NCI-H146 (cell line): Measurements from ENCODE around the gene LRRN4.

ENCODE experiments used
- DNase-seq: peaks from one replicate; lab custom pipeline; 2025; lab: John Stamatoyannopoulos, UW

Gene LRRN4

GRCh38 chr20:6030453-6031080, 23.3 kb downstream of the LRRN4 start:
- DNase-seq, result no peak

GRCh38 chr20:6029538-6029937, 24.3 kb downstream of the LRRN4 start:
- no peak for DNase-seq

GRCh38 chr20:6028818-6029217, 25.0 kb downstream of the LRRN4 start:
- no peak for DNase-seq

- DNase-seq, result no peak
Observed at GRCh38 chr20:6026051-6026450, 27.8 kb downstream of the LRRN4 start.

GRCh38 chr20:6024768-6025167, 29.1 kb downstream of the LRRN4 start:
- DNase-seq, result no peak

GRCh38 chr20:6017880-6018279, 36.0 kb downstream of the LRRN4 start:
- DNase-seq, result no peak

GRCh38 chr20:6017467-6017866, 36.4 kb downstream of the LRRN4 start:
- DNase-seq, result no peak

- no peak for DNase-seq
Observed at GRCh38 chr20:6014957-6015356, 38.9 kb downstream of the LRRN4 start.

GRCh38 chr20:6014017-6014416, 39.8 kb downstream of the LRRN4 start:
- DNase-seq, result no peak

GRCh38 chr20:6012179-6012578, 41.7 kb downstream of the LRRN4 start:
- DNase-seq, result no peak

GRCh38 chr20:6008254-6008653, 45.6 kb downstream of the LRRN4 start:
- DNase-seq, result no peak

DNA sequence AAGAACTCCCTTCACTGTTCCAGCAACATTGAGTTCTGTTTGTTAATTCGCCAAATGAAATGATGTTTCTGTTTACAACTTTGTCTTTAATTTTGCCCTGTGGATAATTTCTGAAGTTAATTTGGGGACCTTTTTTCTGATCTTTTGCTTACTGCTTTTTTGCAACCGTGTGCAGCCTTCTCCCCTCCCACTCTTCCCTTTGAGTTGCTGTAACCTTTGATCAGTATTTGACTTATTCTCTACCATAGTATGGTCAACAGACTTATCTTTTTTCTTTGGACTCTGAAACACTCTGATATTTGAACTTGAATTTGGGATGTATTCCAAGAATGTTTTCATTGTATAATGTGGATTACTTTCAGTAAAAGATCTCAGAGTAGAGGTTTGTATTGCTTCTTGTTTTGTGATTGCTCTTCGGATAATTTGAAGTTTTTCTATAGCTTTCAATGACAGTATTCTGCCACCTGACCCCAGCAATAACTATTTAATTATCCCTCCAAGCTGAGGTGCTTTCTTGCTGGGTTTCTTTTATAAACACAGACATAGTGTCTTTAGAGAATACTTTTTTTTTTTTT, 46.2 kb downstream of the LRRN4 start:
- DNase-seq, result no peak

- DNase-seq, result no peak
Observed at GRCh38 chr20:6007094-6007528, 46.7 kb downstream of the LRRN4 start.

DNA sequence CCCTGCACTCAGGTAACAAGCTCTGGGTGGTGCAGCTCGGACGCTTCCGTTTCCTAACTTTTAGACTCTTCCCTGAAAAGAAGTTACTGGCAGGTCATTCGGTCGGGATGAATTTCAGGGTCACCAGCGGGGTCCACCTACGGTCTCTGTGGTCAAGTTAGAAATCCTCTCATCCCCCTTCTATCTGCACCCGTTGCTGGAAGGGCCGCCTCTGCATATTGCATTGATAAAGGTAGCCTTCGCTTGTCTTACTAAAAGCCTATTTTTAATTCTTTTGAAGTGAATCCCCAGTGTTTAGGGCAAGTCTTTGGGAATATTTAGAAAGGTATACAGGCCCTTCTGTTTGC, 47.3 kb downstream of the LRRN4 start:
- DNase-seq, result no peak

GRCh38 chr20:6000871-6001270, 53.0 kb downstream of the LRRN4 start:
- DNase-seq, result no peak

- DNase-seq, result no peak
Observed at GRCh38 chr20:5999783-6000182, 54.1 kb downstream of the LRRN4 start.

DNA sequence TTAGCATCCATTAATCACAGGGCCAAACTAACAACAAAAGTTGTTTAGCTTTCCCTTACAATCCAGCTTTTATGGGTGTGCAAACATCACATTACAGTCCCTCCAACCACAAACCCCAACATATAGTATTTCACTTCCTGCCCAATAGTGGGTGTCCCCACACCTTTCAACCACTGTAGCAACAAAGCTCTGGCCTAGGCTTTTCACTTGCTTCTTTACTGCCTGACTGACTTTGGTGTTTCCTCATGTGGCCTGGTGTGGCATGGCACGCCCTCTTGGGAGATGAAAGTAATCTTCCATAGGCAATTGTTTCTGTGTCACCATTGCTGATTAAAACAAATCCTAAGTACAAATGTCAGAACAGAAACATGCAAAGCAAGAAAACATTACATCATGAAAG, 57.1 kb downstream of the LRRN4 start:
- DNase-seq, result no peak

- DNase-seq, result no peak
Observed at GRCh38 chr20:5991623-5992441, 62.0 kb downstream of the LRRN4 start.

DNA sequence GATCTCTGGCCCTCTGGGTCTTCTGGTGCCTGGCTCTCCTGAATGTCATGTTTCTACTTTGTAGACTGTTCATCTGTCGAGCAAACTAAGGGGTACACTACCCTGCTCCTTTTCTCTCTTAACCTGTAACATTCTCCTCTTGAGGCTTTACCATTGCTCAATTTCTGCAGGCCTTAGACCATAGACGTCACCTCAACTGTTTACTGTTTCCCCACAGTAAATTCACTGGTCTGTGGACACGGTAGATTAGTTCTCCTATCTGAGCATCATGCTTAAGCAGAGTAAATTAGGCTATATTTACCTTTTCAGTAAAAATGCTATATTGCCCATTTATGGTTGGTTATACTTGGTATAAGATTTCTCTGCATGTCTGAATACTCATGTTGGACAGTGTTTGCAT, 62.9 kb downstream of the LRRN4 start:
- no peak for DNase-seq
